Motor neuron (in vitro differentiated cells): ENCODE data around the gene SULT1C4. TPM values are rescaled to one million over a fixed set of nuclear protein-coding genes. Genes with fewer than 3 reads are reported as not detected.
"Not testable (repeated sequence)": the region's sequence is repeated elsewhere in the genome, so short reads cannot be mapped to it uniquely, and the experiment has no call there.

Experiments
- ATAC-seq, 8 experiments: fragments of 200-7000 bp; cut with Tn5 transposase; replicated peaks in 6 of 8; 2 replicates each; pipeline ENCODE4 v1.8.0; 2021; ENCODE audit warnings: mild to moderate bottlenecking in 8 of 8, moderate library complexity in 8 of 8
- H3K27ac ChIP-seq, 2 donors: fragments of 250-450 bp; sonication (Bioruptor Pico); 2 replicates each; pipeline ENCODE4 v1.9.0; 2021; ENCODE audit warnings: antibody characterized with exemption in 2 of 2, mild to moderate bottlenecking in 2 of 2, moderate library complexity in 1 of 2
- H3K4me1 ChIP-seq, 2 donors: fragments of 250-450 bp; sonication (Bioruptor Pico); replicated peaks in 1 of 2; 2 replicates each; pipeline ENCODE4 v1.6.1; 2021; ENCODE audit warnings: antibody characterized with exemption in 2 of 2, mild to moderate bottlenecking in 2 of 2, moderate library complexity in 1 of 2
- H3K4me3 ChIP-seq, 5 donors: fragments of 250-450 bp; sonication (Bioruptor Pico); 2 replicates each; pipeline ENCODE4 v1.9.0; 2021; ENCODE audit warnings: antibody characterized with exemption in 5 of 5, mild to moderate bottlenecking in 5 of 5, moderate library complexity in 4 of 5
- WGBS, 10 experiments: fragments of 450-650 bp; shearing (Covaris generic); methylation state at CpG; one replicate each; pipeline ENCODE4 v1.0.0; 2022; 5-methylcytosine and 5-hydroxymethylcytosine counted together
- in situ Hi-C, 9 experiments: fragments of 400-800 bp; cut with MboI; loops; one replicate each; pipeline ENCODE4 v1.15.0; 2021; ENCODE audit warnings: low sequenced_read_pairs in 9 of 9, low pct_unique_long_range_greater_than_20kb in 2 of 9; ENCODE audit not compliant: unreplicated experiment in 9 of 9
- total RNA-seq, 8 experiments: library from RNA; unstranded; fragments of 300-600 nt; gene quantifications; 2 replicates each; pipeline versions ENCODE4 v1.2.3 to v1.2.4, GENCODE V29; 2022

Gene SULT1C4
- 10 to 100 TPM in 1 of 8 experiments, 1 to 10 TPM in 5, under 1 TPM in 2; 0.20 to 26.9 (median 2.0) TPM for total RNA-seq

DNA sequence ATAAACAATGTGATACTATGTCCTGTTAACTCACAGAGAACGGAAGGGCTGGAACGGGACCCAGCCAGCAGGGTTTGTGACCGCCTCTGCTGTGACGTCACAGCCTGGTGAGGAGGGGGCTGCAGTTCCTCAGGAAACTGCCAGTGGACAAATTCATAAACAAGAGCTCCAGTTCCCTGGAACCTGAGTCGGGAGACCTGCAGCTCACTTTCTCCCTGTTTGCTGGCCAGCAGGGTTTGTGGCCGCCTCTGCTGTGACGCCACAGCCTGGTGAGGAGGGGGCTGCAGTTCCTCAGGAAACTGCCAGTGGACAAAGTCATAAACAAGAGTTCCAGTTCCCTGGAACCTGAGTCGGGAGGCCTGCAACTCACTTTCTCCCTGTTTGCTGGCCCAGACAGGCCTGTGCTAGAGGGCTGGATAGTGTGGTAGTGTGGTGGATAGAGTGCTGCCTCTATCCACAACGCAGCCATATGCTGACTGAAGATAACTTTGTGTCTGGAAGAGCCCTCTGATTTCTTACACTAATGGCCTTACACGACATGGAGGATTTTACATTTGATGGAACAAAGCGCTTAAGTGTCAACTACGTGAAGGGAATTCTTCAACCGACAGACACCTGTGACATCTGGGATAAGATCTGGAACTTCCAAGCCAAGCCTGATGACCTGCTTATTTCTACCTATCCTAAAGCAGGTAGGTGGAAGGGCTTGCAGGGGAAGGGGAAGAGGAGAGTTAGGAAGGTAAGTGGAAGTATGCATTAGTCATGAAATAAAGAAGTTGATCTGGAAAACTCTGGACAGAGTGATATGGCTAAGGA is at the start of gene SULT1C4:
Gene SULT1C4, plus strand, starts transcription at position 140 of the 816 bp plus-strand sequence. Its CDS starts 384 bp downstream, at position 524.
- peaks cover 0 to 3% of the 10 kb centered on the region in 2 donors for H3K4me1 ChIP-seq
- in situ Hi-C loops, result no loop called here
- ATAC-seq, result peak in 6 of 8 experiments; percentile 57 to 97 (median 96)
- 35 to 80% (median 63%) methylated on average over 1 to 7 of the region's 13 CpGs for WGBS, 10 experiments
- H3K4me3 ChIP-seq, result peak within 1 kb of the TSS in 4 of 5 donors; percentile 1 to 26 (median 14)
- H3K27ac ChIP-seq, result no peak within 1 kb of the TSS

DNA sequence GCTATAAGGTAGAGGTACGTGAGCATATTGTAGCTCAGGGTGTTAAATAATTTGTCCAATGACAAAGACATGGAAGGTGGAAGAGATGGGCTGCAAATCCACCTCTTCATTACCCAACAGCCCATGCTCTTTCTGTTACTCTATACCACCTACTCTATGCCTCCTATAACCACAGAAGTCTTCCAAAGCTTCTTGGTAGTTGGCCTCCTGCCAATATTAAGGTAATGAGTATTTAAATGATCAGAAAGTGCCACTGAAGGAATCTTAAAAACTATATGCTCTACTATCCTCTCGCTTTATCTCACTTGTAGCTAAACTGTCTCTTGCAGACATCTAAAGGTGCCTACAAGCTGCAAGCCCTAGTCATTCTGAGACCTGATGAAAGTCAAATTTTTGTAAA is 48.0 kb upstream of the SULT1C4 start:
- Histone ChIP-seq H3K4me3 (no peak overlapping the region), H3K27ac (no peak overlapping the region), H3K4me1 (no peaks in the 10 kb centered on the region)
- in situ Hi-C loops, result loop anchor here in 1 of 9 experiments (25.0 kb wide), 1 partner anchor 117 kb away; no protein-coding TSS in a partner anchor
- no peak for ATAC-seq
- 20 to 100% (median 94%) methylated on average over 1 to 2 of the region's 2 CpGs; no CpG with 5 or more reads in 3 of the 10 experiments for WGBS, 10 experiments

GRCh38 chr2:108330979-108331378 is 46.8 kb upstream of the SULT1C4 start:
- Histone ChIP-seq H3K27ac (no peak overlapping the region), H3K4me3 (no peak overlapping the region), H3K4me1 (no peaks in the 10 kb centered on the region)
- WGBS, 10 experiments, result 13 to 100% (median 67%) methylated on average over 1 to 3 of the region's 3 CpGs
- in situ Hi-C loops, result loop anchor here in 1 of 9 experiments (25.0 kb wide), 1 partner anchor 119 kb away; no protein-coding TSS in a partner anchor
- ATAC-seq, result no peak

GRCh38 chr2:108345951-108346350 is 31.8 kb upstream of the SULT1C4 start:
- 13 to 100% (median 90%) methylated on average over 1 to 3 of the region's 3 CpGs; no CpG with 5 or more reads in 3 of the 10 experiments for WGBS, 10 experiments
- in situ Hi-C loops, result loop anchor here in 2 of 9 experiments (10.0 to 25.0 kb wide), 2 partner anchors 134 to 239 kb away; no protein-coding TSS in a partner anchor
- H3K4me3 ChIP-seq, result no peak overlapping the region
- no peak overlapping the region for H3K27ac ChIP-seq
- no peaks in the 10 kb centered on the region for H3K4me1 ChIP-seq
- ATAC-seq, result no peak

GRCh38 chr2:108346827-108347226 is 30.9 kb upstream of the SULT1C4 start:
- ATAC-seq, result no peak
- H3K27ac ChIP-seq, result no peak overlapping the region
- H3K4me3 ChIP-seq, result no peak overlapping the region
- H3K4me1 ChIP-seq, result no peaks in the 10 kb centered on the region
- in situ Hi-C loops, result loop anchor here in 2 of 9 experiments (10.0 to 25.0 kb wide), 2 partner anchors 135 to 238 kb away; no protein-coding TSS in a partner anchor
- WGBS, 10 experiments, result 7 to 100% (median 75%) methylated on average over 1 to 3 of the region's 3 CpGs

DNA sequence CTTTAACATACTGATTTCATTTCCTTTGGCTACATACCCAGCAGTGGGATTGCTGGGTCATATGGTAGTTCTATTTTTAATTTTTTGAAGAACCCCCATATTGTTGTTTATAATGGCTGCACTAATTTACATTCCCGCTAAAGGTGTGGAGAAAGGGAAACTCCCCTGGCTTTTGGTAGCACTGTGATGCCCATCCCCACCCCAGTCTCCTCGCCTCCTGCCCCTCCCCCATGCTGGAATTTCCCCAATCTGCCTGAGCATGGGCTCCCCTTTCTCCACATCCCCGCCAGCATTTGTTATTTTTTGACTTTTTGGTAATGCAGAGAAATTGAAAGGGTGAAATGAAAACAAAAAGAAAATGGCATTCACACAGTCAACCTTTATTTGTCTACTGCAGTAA is 30.0 kb upstream of the SULT1C4 start:
- no peak overlapping the region for H3K27ac ChIP-seq
- H3K4me3 ChIP-seq, result no peak overlapping the region
- ATAC-seq, result no peak
- H3K4me1 ChIP-seq, result no peaks in the 10 kb centered on the region
- WGBS, 10 experiments, result 0 to 100% (median 66%) methylated on average over 1 to 2 of the region's 3 CpGs; no CpG with 5 or more reads in 4 of the 10 experiments
- in situ Hi-C loops, result loop anchor here in 2 of 9 experiments (10.0 to 25.0 kb wide), 2 partner anchors 135 to 237 kb away; no protein-coding TSS in a partner anchor

GRCh38 chr2:108348816-108349570 is 28.8 kb upstream of the SULT1C4 start:
- in situ Hi-C loops, result loop anchor here in 2 of 9 experiments (10.0 to 25.0 kb wide), 2 partner anchors 137 to 236 kb away; no protein-coding TSS in a partner anchor
- Histone ChIP-seq H3K27ac (no peak overlapping the region), H3K4me1 (no peaks in the 10 kb centered on the region), H3K4me3 (no peak overlapping the region)
- WGBS, 10 experiments, result 0 to 100% (median 100%) methylated on average over 1 to 4 of the region's 5 CpGs; no CpG with 5 or more reads in 3 of the 10 experiments
- peak in 2 of 8 experiments; percentile 63 to 76 for ATAC-seq

- H3K4me3 ChIP-seq, result no peak overlapping the region
- no peaks in the 10 kb centered on the region for H3K4me1 ChIP-seq
- 33 to 86% (median 76%) methylated on average over 1 to 2 of the region's 2 CpGs; no CpG with 5 or more reads in 6 of the 10 experiments for WGBS, 10 experiments
- in situ Hi-C loops, result loop anchor here in 2 of 9 experiments (10.0 to 25.0 kb wide), 2 partner anchors 137 to 235 kb away; no protein-coding TSS in a partner anchor
- peak in 2 of 8 experiments; percentile 10 for ATAC-seq
- no peak overlapping the region for H3K27ac ChIP-seq
These were observed 28.2 kb upstream of the SULT1C4 start for GRCh38 chr2:108349571-108349928.

- H3K4me3 ChIP-seq, result no peak overlapping the region
- H3K4me1 ChIP-seq, result no peaks in the 10 kb centered on the region
- in situ Hi-C loops, result loop anchor here in 2 of 9 experiments (25.0 kb wide), 1 partner anchor 235 kb away; no protein-coding TSS in a partner anchor
- no peak overlapping the region for H3K27ac ChIP-seq
- peak in 1 of 8 experiments; percentile 13 for ATAC-seq
These were observed 25.9 kb upstream of the SULT1C4 start for GRCh38 chr2:108351889-108352288.

GRCh38 chr2:108354136-108354535 is 23.6 kb upstream of the SULT1C4 start:
- Histone ChIP-seq H3K27ac (no peak overlapping the region), H3K4me1 (no peaks in the 10 kb centered on the region), H3K4me3 (no peak overlapping the region)
- ATAC-seq, result no peak
- WGBS, 10 experiments, result 0 to 80% (median 56%) methylated on average over 1 to 5 of the region's 5 CpGs
- in situ Hi-C loops, result loop anchor here in 2 of 9 experiments (25.0 kb wide), 1 partner anchor 233 kb away; no protein-coding TSS in a partner anchor

GRCh38 chr2:108355906-108356734 is 21.6 kb upstream of the SULT1C4 start:
- no peak overlapping the region for H3K4me3 ChIP-seq
- WGBS, 10 experiments, result 0 to 92% (median 71%) methylated on average over 1 to 2 of the region's 2 CpGs; no CpG with 5 or more reads in 3 of the 10 experiments
- in situ Hi-C loops, result loop anchor here in 2 of 9 experiments (25.0 kb wide), 1 partner anchor 231 kb away; no protein-coding TSS in a partner anchor
- no peak overlapping the region for H3K27ac ChIP-seq
- H3K4me1 ChIP-seq, result no peaks in the 10 kb centered on the region
- peak in 2 of 8 experiments; percentile 25 to 66 for ATAC-seq

GRCh38 chr2:108359336-108359735 is 18.4 kb upstream of the SULT1C4 start:
- WGBS, 10 experiments, result 0 to 100% (median 87%) methylated on average over 1 of the region's 1 CpG; no CpG with 5 or more reads in 2 of the 10 experiments
- not testable (repeated sequence) for ATAC-seq, H3K27ac ChIP-seq, H3K4me3 ChIP-seq, H3K4me1 ChIP-seq
- in situ Hi-C loops, result loop anchor here in 2 of 9 experiments (25.0 kb wide), 1 partner anchor 228 kb away; no protein-coding TSS in a partner anchor
